Tibial nerve (tissue), 4 donors: ENCODE measurements around the gene SLC8B1.
A peak's percentile ranks its signal among the peaks of the same experiment; 100 is the strongest.

Experiments used
- CTCF ChIP-seq, 5 experiments: fragments of 200-600 bp in 3 of 5; fragments of 450-650 bp in 2 of 5; sonication (generic) in 3 of 5; IDR thresholded peaks; one replicate each; pipeline ENCODE4 v1.5.1; 2016 to 2019; ENCODE audit warnings: antibody characterized with exemption in 5 of 5, mild to moderate bottlenecking in 3 of 5, moderate library complexity in 2 of 5
- EP300 ChIP-seq, 2 donors: sonication (generic); formaldehyde crosslinking; IDR thresholded peaks; one replicate each; pipeline ENCODE4 v1.6.1; 2017; ENCODE audit warnings: antibody characterized with exemption in 2 of 2, mild to moderate bottlenecking in 1 of 2
- POLR2A ChIP-seq, 2 donors: fragments of 450-650 bp; IDR thresholded peaks; one replicate each; pipeline ENCODE4 v1.6.1; 2017; ENCODE audit warnings: antibody characterized with exemption in 2 of 2, mild to moderate bottlenecking in 2 of 2, moderate library complexity in 2 of 2

- TF ChIP-seq POLR2A (IDR thresholded peaks at IDR 0.05) (no peak), CTCF (IDR thresholded peaks at IDR 0.05) (no peak), EP300 (IDR thresholded peaks at IDR 0.05) (peak in 1 of 2 donors; percentile 18)
Observed at GRCh38 chr12:113291586-113291985, 43.3 kb downstream of the SLC8B1 start.
